Suprapubic skin (tissue), 4 donors: ENCODE measurements around the gene SPCS1. TPM values are rescaled to one million over a fixed set of nuclear protein-coding genes. Genes with fewer than 3 reads are reported as not detected.

Experiments used
- DNase-seq, 2 donors: peaks; one replicate each; pipeline ENCODE4 v3.0.0-alpha.2; 2019; ENCODE audit warnings: low spot score in 2 of 2
- H3K27ac ChIP-seq: fragments of 200-600 bp; sonication (generic); one replicate; pipeline ENCODE4 v1.5.1; 2019
- H3K27me3 ChIP-seq: fragments of 200-600 bp; sonication (generic); one replicate; pipeline ENCODE4 v1.5.1; 2019
- H3K36me3 ChIP-seq: fragments of 200-600 bp; sonication (generic); one replicate; pipeline ENCODE4 v1.5.1; 2019
- H3K4me1 ChIP-seq: fragments of 200-600 bp; sonication (generic); one replicate; pipeline ENCODE4 v1.5.1; 2019
- H3K4me3 ChIP-seq: fragments of 200-600 bp; sonication (generic); one replicate; pipeline ENCODE4 v1.5.1; 2019; ENCODE audit warnings: mild to moderate bottlenecking
- H3K9me3 ChIP-seq: fragments of 200-600 bp; sonication (generic); one replicate; pipeline ENCODE4 v1.5.1; 2019
- CTCF ChIP-seq, 2 donors: fragments of 200-600 bp in 1 of 2; fragments of 450-650 bp in 1 of 2; sonication (generic) in 1 of 2; IDR thresholded peaks; one replicate each; pipeline ENCODE4 v1.5.1; 2016 to 2019; ENCODE audit warnings: antibody characterized with exemption in 2 of 2, mild to moderate bottlenecking in 1 of 2, moderate library complexity in 1 of 2
- EP300 ChIP-seq: sonication (generic); formaldehyde crosslinking; IDR thresholded peaks from one replicate; pipeline ENCODE4 v1.6.1; 2017; ENCODE audit warnings: antibody characterized with exemption
- POLR2A ChIP-seq, 2 donors: fragments of 450-650 bp; IDR thresholded peaks; one replicate each; pipeline ENCODE4 v1.6.1; 2017; ENCODE audit warnings: antibody characterized with exemption in 2 of 2, mild to moderate bottlenecking in 2 of 2, moderate library complexity in 2 of 2
- POLR2AphosphoS5 ChIP-seq, 3 donors: sonication (generic); formaldehyde crosslinking; IDR thresholded peaks; one replicate each; pipeline ENCODE4 v1.6.1; 2017; ENCODE audit warnings: antibody characterized with exemption in 3 of 3
- WGBS: methylation state at CpG from one replicate; pipeline ENCODE4 v1.1.5; 2018; 5-methylcytosine and 5-hydroxymethylcytosine counted together
- total RNA-seq, 4 donors: library from RNA; depleted of rRNA; stranded (reverse); fragments of >200 nt; gene quantifications; one replicate each; pipeline ENCODE4 v1.1.0, GENCODE V29; 2016

Gene SPCS1
- total RNA-seq, 4 donors from 2014 or later: 79.5 to 147 (median 104) TPM

- no peaks in the 10 kb centered on the region for H3K9me3 ChIP-seq
- no peak overlapping the region for H3K27ac ChIP-seq
- no peak overlapping the region for H3K4me3 ChIP-seq
- no peak for DNase-seq
- TF ChIP-seq CTCF (IDR thresholded peaks at IDR 0.05) (no peak), POLR2AphosphoS5 (IDR thresholded peaks at IDR 0.05) (no peak), POLR2A (IDR thresholded peaks at IDR 0.05) (no peak), EP300 (no peak)
- H3K4me1 ChIP-seq: no peaks in the 10 kb centered on the region
- no peaks in the 10 kb centered on the region for H3K27me3 ChIP-seq
- peaks cover 86% of the 10 kb centered on the region for H3K36me3 ChIP-seq
- WGBS: 81% methylated on average over 7 of the region's 7 CpGs
Observed at GRCh38 chr3:52694528-52695189, 11.2 kb upstream of the SPCS1 start.

- DNase-seq: no peak
- Histone ChIP-seq H3K4me3 (no peak overlapping the region), H3K36me3 (peaks cover 75% of the 10 kb centered on the region), H3K4me1 (no peaks in the 10 kb centered on the region), H3K27ac (no peak overlapping the region), H3K9me3 (no peaks in the 10 kb centered on the region), H3K27me3 (no peaks in the 10 kb centered on the region)
- WGBS: 77% methylated on average over 4 of the region's 4 CpGs
- no peak for TF ChIP-seq POLR2AphosphoS5 (IDR thresholded peaks at IDR 0.05)
Observed at GRCh38 chr3:52695798-52696671, 9.9 kb upstream of the SPCS1 start.

GRCh38 chr3:52696830-52697631 lies 8.9 kb upstream of the SPCS1 start:
- TF ChIP-seq EP300 (no peak), POLR2A (IDR thresholded peaks at IDR 0.05) (no peak), CTCF (IDR thresholded peaks at IDR 0.05) (no peak), POLR2AphosphoS5 (IDR thresholded peaks at IDR 0.05) (no peak)
- no peak for DNase-seq
- Histone ChIP-seq H3K4me1 (no peaks in the 10 kb centered on the region), H3K27me3 (no peaks in the 10 kb centered on the region), H3K9me3 (no peaks in the 10 kb centered on the region), H3K27ac (no peak overlapping the region), H3K36me3 (peaks cover 65% of the 10 kb centered on the region), H3K4me3 (no peak overlapping the region)
- 78% methylated on average over 2 of the region's 2 CpGs for WGBS

GRCh38 chr3:52697632-52697965 lies 8.3 kb upstream of the SPCS1 start:
- no peak for TF ChIP-seq CTCF (IDR thresholded peaks at IDR 0.05)
- TF ChIP-seq POLR2AphosphoS5 (IDR thresholded peaks at IDR 0.05): no peak
- no peak for TF ChIP-seq POLR2A (IDR thresholded peaks at IDR 0.05)
- WGBS: 88% methylated on average over 4 of the region's 4 CpGs
- no peak for DNase-seq
- H3K36me3 ChIP-seq: peaks cover 59% of the 10 kb centered on the region
- no peaks in the 10 kb centered on the region for H3K4me1 ChIP-seq
- H3K27ac ChIP-seq: no peak overlapping the region
- no peaks in the 10 kb centered on the region for H3K9me3 ChIP-seq
- no peaks in the 10 kb centered on the region for H3K27me3 ChIP-seq
- H3K4me3 ChIP-seq: no peak overlapping the region

- H3K4me1 ChIP-seq: peaks cover 40% of the 10 kb centered on the region
- no peak for TF ChIP-seq EP300
- no peak for TF ChIP-seq POLR2AphosphoS5 (IDR thresholded peaks at IDR 0.05)
- no peak for TF ChIP-seq CTCF (IDR thresholded peaks at IDR 0.05)
- no peak for TF ChIP-seq POLR2A (IDR thresholded peaks at IDR 0.05)
- H3K27me3 ChIP-seq: no peaks in the 10 kb centered on the region
- no peaks in the 10 kb centered on the region for H3K9me3 ChIP-seq
- no peak overlapping the region for H3K4me3 ChIP-seq
- DNase-seq: no peak
- H3K36me3 ChIP-seq: peaks cover 14% of the 10 kb centered on the region
- 88% methylated on average over 7 of the region's 7 CpGs for WGBS
- no peak overlapping the region for H3K27ac ChIP-seq
Observed at GRCh38 chr3:52703341-52703740, 2.6 kb upstream of the SPCS1 start.
